ENCODE data around the gene AP1G2.
"Not testable (repeated sequence)": the region's sequence is repeated elsewhere in the genome, so short reads cannot be mapped to it uniquely, and the experiment has no call there.

AP1G2 gene

GRCh38 chr14:23537351-23538049 is 30.1 kb downstream of the AP1G2 start:
- no peak for DNase-seq

DNA sequence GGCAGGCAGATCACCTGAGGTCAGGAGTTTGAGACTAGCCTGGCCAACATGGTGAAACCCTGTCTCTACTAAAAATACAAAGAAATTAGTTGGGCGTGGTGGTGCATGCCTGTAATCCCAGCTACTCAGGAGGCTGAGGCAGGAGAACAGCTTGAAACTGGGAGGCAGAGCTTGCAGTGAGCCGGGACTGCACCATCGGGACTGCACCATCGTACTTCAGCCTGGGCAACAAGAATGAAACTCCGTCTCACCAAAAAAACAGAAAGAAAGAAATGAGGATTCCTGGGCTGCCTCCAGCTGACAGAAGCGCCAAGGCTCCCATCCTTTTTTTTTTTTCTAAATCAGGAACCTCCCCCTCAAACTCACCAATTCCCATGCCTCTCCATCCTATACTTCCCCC is 30.7 kb downstream of the AP1G2 start:
- DNase-seq, result not testable (repeated sequence)

- DNase-seq, result no peak
Measured at GRCh38 chr14:23536494-23536893, 31.1 kb downstream of the AP1G2 start.

- no peak for DNase-seq
Measured at GRCh38 chr14:23535943-23536342, 31.6 kb downstream of the AP1G2 start.

GRCh38 chr14:23533652-23534435 is 33.7 kb downstream of the AP1G2 start:
- DNase-seq, result no peak

DNA sequence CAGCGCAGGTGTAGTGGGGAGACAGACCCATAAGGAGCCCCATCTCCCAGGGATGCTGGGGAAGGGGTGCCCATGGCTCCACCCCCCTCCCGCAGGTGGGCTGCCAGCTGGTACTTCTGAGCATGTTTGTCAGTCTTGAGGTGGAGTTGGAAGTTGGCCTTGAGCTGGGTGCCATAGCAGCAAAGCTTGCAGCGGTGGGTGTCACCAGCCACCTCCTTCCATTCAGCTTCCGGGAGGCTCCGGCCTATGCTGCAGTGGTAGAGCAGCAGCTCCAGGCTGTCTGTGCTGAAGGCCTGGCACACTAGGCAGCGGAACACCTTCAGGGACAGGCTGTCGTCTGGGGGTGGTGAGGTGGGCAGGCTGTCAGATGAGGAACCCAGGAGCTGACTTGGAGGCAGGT is 34.9 kb downstream of the AP1G2 start:
- no peak for DNase-seq

DNA sequence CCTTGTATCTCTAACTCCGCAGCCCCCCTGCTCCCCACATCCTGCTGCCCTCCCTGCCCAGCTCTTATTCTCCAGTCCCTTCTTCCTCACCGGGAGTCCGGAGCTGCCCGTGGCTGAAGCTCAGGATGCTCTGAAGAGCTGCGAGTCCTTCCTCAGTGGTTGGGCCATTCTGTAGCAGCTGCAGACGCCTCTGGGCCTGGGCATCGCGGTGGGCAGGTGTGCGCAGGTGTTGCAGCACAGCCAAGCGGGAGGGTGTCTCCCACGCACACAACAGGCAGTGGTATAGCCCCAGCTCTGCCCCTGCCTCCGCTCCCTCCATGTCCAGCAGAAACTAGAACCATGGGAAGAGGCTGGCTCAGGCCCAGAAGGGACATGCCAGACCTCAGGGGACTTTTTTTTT is 36.2 kb downstream of the AP1G2 start:
- DNase-seq, result no peak

DNA sequence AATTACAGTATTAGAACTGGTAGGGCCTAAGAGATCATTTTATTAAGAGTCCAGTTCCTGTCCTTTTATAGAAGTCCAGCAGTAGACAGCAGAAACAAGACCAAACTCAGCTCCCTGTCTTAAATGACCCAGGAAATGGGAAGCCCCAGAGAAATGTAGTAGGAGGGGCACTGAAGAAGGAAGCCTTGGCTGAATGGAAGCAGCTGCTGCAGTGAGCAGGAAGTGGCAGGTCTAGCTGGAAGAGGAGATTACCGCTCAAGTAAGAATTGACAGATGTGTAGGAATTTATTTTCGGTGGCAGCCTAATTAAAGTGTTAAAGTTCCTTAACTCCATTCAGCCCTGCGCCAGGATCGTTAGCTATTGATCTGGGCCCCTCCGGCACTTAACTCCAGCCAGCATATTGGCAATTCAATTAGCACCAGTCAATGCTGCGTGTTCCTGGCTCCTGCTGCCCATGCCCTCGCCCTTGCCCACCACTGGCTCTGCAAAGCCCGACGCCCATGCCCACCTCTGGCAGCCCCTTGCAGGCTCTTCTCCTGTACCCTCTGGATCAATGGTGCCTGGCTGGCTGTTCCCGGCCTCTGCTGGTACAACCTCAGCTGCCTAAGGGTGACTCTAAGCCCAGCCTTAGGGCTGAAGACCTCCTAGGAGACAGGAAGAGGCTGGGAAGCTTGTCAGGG is 37.1 kb downstream of the AP1G2 start:
- DNase-seq, result peak; percentile 37

GRCh38 chr14:23529016-23529415 is 38.6 kb downstream of the AP1G2 start:
- no peak for DNase-seq

GRCh38 chr14:23528555-23528954 is 39.0 kb downstream of the AP1G2 start:
- no peak for DNase-seq

DNA sequence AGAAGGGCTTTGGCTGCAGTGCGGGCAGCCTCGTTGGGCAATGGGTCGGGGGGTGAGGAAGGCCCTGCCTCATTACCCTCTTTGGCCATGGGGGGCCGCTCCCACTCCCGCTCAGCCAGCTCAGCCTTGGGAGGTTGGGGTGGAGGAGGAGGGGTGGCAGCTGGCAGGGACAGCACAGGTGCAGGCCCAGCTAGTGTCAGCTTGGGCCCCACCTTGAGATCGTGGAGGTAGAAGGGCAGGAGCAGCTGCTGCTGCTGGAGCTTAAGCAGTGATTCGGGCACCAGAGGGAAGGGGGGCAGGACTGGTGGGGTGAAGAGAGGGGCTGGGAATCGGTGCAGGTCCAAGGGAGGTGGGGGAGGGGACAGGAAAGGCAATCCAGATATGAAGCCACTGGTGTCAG is 42.0 kb downstream of the AP1G2 start:
- no peak for DNase-seq

DNA sequence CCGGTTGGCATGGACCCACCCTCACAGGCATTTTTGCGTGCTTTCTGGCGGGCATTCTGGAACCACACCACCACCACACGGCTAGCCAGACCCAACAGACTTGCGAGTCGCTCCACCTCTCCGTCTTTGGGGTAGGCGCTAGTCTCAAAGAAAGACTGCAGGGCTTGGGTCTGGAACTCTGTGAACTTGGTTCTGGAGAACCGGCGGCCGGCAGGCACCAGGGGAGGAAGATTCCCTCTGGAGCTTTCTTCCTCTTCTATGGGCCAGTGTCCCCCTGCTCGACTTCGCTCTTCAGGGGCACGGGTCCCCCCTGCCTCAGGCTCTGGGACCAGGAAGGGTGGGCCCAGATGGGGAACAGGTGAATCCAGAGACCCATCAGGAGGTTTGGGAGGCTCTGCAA is 42.6 kb downstream of the AP1G2 start:
- DNase-seq, result no peak

DNA sequence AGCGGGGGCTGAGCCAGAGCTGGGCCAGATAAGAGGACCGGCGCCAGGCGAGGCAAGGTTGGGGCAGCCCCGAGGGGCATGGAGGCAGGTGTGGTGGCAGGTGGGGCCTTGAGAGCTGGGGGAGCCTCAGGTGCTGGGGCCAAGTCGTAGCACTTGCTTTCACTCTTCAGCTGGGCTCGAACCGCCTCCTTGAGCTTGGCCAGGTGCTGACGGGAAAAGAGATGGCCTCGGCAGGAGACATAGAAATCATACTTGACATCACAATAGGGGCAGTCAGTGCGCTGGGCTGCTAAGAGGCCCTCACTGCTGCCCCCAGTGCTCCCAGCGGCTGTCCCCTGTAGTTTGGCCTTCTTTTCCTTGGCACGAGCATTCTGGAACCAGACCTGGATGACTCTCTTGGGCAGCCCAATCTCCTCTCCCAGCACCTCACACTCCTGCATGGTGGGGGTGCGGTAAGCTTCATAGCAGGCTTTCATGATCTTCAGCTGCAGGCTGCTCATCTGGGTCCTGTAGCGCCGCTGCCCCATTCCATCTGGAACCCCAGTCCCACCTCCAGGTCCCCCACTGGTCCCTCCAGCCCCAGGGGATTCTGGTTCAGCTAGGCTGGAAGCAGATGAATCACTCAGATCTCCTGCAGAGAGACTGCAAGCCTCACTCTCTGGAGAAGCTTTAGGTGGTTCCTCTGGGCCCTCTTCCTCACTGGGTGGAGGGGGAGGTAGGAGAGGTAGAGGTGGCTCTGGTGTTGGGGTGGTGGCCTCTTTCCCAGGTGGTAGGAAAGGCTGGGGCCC is 44.2 kb downstream of the AP1G2 start:
- DNase-seq, result no peak

DNA sequence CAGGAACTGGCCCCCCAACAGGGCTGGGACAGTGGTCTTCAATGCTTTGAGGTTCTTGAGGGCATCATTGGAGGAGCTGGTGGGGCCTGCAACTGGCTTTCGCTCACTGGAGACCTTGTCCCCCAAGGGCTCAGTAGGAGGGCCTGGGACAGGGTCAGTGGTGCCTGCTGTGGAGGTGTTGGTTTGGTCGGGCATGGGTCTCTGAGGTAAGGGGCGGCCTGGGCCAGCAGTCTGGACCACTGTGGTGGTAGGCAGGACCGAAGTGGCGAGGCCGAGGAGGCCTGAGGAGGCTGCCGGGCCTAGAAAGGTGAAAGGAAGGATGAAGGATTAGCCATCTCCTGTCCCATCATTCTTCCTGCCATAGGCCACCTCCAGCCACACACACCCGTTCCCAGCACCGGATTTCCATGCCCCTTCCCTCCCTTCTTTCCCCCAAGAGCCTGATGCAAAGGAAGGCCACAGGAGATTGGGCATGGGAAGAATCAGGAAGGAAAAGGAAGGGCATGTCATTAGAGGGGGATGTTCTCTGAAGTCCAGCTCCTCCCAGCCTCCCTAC is 44.9 kb downstream of the AP1G2 start:
- no peak for DNase-seq

DNA sequence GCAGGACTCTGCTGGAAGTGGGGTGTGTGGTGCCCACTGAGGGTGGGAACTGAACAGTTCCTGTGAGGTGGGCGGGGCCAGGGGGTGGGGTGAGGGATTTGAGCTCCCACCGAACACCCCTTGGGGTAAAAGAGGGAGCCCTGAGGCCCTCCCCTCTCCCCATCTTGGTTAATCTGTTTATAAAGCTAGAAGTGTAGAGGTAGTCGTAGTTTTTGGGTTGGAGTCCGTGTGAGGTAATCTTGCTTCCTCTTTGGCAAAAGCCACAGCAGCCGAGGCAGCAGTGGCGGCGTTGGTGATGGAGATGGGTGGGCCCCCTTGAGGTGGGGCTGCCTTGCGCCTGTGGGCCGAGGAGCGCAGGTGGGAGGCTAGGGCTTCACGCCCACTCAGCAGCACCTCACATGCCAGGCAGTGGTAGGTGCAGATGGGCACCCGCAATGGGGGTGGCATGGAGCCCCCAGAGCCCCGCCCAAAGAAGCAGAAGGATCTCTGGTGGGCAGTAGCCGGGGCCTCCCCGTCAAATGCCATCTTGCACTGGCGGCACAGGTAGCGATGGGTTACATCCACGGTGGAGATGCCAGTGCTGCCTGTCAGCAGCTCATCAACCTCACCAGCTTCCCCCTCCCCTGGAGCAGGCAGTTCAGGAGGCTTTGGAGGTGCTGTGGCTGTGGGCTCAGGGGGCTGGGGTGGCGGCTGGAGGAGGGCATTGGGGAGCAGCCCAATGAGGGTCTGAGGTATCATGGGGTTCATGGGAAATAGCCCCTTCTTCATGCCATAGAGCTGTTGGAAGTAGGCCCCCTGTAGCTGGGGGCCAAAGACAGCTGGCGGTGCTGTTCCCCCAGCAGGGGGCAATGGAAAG is 45.6 kb downstream of the AP1G2 start:
- DNase-seq, result no peak

DNA sequence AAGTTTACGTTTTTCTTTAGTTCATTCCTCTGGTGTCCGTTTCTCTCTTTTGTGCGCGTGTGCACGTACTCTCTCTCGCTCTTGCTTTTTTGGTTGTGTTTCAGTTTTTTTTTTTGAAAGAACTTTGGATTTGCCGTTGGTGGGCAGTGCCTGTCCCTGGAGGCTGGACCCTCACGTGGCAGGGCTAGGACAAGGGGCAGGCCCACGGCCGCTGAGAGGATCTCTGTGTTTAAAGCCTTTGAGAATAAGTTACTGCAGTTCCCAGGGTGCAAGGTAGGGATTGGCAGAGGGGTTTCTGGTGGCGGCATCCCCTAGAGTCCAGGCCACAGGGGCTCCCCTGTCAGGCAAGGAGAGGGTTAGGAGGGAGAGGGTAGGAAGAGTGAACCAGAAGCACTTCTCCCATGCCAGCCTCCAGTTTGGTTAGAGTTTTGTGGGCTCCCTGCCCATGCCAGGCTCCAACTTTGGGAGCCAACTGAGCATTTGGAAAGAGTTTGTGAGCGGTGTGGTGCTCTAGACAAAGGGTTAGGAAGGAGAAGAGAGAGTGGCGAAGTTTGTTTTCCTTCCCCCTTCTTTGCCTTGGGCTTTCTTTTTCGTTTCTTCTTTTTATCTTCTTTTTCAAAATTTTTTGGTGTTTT is 46.6 kb downstream of the AP1G2 start:
- no peak for DNase-seq

GRCh38 chr14:23518709-23519108 is 48.9 kb downstream of the AP1G2 start:
- no peak for DNase-seq

GRCh38 chr14:23517650-23518326 is 49.8 kb downstream of the AP1G2 start:
- DNase-seq, result no peak

- DNase-seq, result no peak
Measured at GRCh38 chr14:23514644-23514957, 53.0 kb downstream of the AP1G2 start.

GRCh38 chr14:23513818-23514643 is 53.6 kb downstream of the AP1G2 start:
- no peak for DNase-seq

Measured in retina (tissue), 1 donor.